RPMI8226 (cell line): ENCODE measurements around the gene REV3L.
"Not testable (repeated sequence)": the region's sequence is repeated elsewhere in the genome, so short reads cannot be mapped to it uniquely, and the experiment has no call there.

Experiments used
- DNase-seq: peaks from one replicate; pipeline ENCODE4 v3.0.0-alpha.2; 2015

Gene REV3L

DNA sequence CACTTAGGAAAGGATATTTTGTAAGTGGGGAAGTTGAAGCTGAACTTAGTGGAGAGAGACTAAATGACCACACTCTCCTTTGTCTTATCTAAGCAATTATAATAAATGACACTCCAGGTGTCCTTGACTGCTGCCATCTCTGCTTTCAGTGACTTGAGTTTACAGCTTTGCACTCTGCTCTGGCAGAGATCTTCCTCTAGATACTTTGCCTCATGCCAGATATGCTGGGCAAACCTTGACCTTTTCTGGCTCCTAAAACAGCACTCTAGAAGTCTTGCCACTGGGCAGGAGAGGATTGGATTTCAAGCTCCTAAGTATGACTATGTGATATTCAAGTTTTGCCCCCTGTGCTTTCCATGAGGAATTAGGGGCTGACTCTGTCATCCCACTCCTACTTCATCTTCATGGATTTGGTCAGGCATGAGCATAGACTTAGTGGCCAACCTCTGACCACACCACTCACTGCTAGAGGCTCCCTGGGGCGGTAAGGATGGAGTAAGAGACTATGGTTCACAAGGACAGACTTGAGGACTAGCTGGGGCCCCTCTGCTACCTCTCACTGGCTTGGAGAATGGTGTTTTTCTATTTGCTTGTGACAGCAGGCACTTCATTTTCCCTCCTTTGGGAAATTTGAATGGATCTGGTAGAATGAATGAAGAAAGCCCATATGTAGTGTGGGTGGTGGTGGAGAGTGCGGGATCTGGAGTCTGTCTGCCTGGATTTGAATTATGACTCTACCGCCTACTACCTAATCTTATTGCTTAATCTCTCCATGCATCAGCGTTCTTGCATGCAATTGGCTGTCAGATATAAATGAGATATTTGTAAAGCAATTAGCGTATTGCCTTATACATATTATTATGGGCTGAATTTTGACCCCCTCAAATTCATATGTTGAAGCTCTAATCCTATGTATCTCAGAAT lies 191.4 kb downstream of the REV3L start:
- DNase-seq: no peak

GRCh38 chr6:111290689-111291335 lies 192.2 kb downstream of the REV3L start:
- not testable (repeated sequence) for DNase-seq

DNA sequence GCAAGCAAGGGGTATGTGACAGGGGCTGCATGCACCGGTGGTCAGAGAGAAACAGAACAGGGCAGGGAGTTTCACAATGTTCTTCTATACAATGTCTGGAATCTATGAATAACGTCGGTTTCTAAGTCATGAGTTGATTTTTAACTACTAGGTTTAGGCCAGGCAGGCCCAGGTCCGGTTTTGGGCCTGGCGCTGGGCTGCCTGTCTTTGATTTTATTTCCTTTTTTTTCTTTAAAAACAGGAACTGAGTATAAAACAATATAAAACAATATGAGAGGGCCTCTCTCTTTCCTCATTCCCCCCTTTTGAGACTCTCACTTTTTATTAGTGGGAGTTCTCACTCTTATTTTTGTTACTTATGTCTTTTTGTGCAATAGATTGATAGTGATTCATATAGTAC lies 198.7 kb downstream of the REV3L start:
- not testable (repeated sequence) for DNase-seq

- no peak for DNase-seq
Measured at GRCh38 chr6:111283707-111284106, 199.3 kb downstream of the REV3L start.

- DNase-seq: no peak
Measured at GRCh38 chr6:111282515-111282914, 200.5 kb downstream of the REV3L start.

DNA sequence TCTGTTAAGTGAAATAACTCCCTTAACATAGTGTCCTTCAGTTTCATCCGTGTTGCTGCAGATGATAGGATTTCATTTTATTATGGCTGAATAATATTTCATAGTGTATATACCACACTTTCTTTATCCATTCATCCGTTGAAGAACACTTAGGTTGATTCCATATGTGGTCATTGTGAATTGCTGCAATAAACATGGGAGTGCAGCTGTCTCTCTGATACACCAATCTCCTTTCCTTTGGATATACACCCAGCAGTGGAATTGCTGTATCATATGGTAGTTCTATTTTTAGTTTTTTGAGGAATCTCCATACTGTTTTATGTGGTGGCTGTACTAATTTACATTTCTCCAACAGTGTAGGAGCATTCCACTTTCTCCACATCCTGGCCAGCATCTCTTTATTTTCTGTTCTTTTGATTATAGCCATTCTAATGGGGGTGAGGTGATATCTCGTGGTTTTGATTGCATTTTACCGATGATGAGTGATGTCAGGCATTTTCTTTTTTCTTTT lies 202.5 kb downstream of the REV3L start:
- DNase-seq: no peak

DNA sequence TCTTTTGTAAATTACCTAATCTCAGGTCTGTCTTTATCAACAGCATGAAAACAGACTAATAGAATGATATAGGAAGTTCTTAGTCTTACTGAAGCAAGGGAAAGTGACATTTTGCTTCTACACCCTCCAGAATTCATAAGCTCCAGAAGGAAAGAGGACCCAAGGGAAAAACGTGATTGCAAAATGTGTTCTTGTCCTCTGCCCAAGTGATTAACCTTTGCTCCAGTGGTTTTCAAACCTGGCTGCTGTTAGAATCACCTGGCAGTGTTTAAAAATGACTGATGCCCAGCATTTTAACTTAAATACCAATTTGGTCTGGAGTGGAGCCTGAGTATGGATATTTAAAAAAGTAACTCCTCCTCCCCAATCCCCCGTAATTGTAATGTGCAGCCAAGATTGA lies 204.3 kb downstream of the REV3L start:
- DNase-seq: no peak

GRCh38 chr6:111277819-111278218 lies 205.2 kb downstream of the REV3L start:
- DNase-seq: no peak

GRCh38 chr6:111276736-111277135 lies 206.3 kb downstream of the REV3L start:
- no peak for DNase-seq

GRCh38 chr6:111276335-111276734 lies 206.7 kb downstream of the REV3L start:
- no peak for DNase-seq

- no peak for DNase-seq
Measured at GRCh38 chr6:111274593-111275217, 208.3 kb downstream of the REV3L start.

DNA sequence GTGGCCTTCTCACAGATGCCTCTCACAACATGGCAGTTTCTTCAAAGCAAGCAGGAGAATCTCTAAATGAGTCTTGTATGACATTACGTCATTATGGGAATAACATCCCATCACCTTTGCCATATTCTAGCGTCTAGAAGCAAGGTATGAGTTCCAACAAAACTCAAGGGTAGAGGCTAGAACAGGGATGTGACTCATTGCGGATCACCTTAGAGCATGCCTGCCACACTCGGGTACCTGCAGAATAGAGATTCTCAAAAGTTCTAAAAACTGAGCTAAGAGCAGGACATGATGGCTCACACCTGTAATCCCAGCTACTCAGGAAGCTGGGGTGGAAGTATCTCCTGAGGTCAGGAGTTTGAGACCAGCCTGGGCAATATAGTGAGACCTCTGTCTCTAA lies 212.9 kb downstream of the REV3L start:
- no peak for DNase-seq

GRCh38 chr6:111269401-111269970 lies 213.5 kb downstream of the REV3L start:
- no peak for DNase-seq

- DNase-seq: no peak
Measured at GRCh38 chr6:111267764-111268333, 215.2 kb downstream of the REV3L start.

DNA sequence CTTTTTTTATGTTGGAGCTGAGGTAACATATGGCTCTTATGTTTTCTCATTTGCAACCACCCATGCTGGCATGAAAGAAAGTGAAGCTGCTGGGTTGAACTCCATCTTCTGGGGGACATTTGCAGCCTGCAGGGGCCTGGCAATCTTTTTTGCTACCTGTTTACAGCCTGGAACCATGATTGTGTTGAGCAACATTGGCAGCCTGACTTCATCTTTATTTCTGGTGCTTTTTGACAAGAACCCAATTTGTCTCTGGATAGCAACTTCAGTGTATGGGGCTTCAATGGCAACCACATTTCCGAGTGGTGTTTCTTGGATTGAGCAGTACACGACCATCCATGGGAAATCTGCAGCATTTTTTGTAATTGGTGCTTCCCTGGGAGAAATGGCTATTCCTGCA lies 216.7 kb downstream of the REV3L start:
- DNase-seq: no peak

DNA sequence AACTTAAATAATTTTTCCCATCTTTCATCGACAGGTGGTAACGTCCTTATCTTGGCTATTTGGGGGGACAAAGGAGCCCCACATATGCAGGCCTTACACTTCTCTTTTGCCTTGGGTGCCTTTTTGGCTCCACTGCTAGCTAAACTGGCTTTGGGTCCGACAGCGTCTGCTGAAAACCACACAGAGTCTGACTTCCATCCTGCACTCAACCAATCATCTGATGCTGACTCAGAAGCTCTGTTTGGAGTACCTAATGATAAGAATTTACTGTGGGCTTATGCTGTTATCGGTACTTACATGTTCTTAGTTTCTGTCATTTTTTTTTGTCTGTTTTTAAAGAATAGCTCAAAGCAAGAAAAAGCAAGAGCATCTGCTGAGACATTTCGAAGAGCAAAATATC lies 217.2 kb downstream of the REV3L start:
- DNase-seq: no peak

GRCh38 chr6:111263837-111264236 lies 219.2 kb downstream of the REV3L start:
- DNase-seq: no peak

DNA sequence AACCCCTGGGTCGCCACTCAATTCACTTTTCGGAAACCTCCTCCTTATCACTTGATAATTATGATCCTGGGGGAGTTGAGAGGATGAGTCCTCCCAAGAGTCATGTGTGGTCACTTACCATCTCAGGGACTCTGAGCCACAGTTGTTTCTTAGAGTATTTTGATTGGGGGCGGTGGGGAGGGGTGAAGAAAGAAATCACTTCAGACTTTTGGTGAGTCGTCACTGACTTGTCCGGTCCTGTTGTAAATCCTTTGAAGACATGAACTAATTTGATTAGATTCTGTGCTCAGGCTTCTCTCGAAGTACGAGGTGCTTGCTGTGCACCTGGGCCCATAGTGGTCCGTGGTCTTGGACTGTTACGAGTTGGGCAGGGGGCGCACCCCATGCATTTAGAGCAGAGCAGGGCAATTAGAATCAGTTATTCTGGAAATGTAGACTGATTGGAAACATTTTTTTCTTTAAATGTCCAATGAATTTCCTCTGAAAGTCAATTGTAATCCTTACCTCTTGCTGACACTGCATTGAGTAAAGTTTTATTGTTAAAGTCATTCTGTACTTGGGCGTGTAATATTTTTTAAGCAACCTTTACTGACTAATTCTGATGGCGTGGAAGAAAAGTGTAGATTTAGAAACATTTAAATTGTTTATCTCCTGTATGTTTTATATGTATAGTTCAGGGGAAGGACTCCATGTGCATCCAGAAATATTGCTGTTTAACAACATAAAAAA lies 222.3 kb downstream of the REV3L start:
- DNase-seq: no peak

GRCh38 chr6:111259089-111259831 lies 223.8 kb downstream of the REV3L start:
- DNase-seq: peak; percentile 98

GRCh38 chr6:111258615-111259088 lies 224.4 kb downstream of the REV3L start:
- DNase-seq: no peak

DNA sequence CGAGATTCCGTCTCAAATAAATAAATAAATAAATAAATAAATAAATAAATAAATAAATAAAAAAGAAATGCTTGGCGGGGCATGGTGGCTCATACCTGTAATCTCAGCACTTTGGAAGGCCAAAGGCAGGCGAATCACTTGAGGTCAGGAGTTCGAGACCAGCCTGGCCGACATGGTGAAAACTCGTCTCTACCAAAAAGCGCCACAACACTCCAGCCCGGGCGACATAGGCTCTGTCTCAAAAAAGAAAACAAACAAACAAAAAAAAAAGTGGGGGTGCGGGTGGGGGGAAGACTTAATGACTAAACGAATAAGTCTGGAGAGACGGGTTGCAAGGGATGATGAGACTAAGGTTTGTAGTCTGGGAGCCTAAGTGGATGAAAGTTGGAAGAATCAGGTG lies 225.0 kb downstream of the REV3L start:
- DNase-seq: no peak
